NCI-H345 treated with DMSO at 0.1 percent for 48 hours (cell line): ENCODE results near the gene PLAU.
"Not testable (repeated sequence)": the region's sequence is repeated elsewhere in the genome, so short reads cannot be mapped to it uniquely, and the experiment has no call there.

Experiments used
- DNase-seq: peaks from one replicate; lab custom pipeline; 2025; ENCODE audit not compliant: unreplicated experiment; lab: John Stamatoyannopoulos, UW

Gene PLAU

DNA sequence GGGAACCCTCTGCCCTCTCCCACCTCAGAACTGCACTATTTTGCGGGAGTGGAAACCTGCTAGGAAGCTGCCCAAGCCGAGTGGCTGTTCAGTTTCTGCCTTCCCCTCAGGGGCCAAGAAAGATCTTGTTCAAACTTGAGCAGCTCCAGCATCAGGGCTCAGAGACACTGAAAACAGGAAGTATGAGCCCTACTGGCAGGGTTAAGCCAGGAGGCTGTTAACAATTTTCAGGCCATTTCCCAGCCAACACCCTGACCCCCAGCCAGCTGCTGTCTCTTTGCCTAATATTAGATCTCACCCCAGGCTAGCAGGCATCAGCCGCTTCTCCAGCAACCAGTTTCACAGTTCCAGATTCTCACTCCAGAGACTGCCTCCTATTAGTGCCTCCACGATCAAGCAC lies 9.2 kb downstream of the PLAU start:
- no peak for DNase-seq

DNA sequence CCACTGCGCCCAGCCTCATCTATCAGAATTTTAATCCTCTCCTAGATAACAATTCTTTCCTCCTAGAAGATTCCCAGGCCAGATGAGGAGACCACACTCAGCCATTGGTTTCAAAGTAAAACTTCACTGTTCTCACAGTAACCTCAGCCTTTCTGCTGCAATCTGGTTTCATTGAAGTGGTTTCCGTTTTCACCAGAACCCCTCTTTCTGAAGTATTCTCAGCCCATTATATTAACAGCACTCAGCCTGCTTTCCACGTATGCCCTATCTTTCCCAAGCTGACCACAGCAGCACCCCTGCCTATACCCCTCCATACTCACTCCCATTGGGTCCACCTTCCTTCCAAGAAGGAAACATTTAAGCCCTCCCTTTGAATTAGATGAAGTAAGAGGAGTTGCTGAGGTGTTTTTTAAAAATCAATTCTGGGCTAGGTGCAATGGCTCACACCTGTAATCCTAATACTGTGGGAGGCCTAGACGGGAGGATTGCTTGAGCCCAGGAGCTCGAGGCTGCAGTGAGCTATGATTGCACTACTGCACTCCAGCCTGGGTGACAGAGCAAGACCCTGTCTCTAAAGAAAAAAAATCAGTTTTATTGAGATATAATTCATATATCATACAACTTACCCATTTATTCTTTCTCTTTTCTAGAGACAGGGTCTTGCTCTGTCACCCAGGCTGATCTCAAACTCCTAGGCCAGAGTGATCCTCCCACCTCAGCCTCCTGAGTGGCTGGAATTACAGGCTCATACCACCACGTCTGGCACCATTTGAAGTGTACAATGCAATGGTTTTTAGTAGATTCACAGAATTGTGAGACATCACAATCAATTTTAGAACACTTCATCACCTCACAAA lies 11.3 kb downstream of the PLAU start:
- DNase-seq = no peak

DNA sequence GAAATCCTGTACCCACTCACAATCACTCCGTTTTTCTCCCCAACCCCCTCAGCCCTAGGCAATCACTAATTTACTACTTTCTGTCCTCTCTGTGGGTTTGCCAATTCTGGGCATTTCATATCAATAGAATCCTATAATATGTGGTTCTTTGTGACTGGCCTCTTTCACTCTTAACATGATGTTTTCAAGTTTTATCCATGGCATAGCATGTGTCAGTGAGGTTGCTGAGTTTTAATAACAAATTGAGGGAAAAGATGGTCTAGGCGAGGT lies 11.9 kb downstream of the PLAU start:
- DNase-seq = no peak

DNA sequence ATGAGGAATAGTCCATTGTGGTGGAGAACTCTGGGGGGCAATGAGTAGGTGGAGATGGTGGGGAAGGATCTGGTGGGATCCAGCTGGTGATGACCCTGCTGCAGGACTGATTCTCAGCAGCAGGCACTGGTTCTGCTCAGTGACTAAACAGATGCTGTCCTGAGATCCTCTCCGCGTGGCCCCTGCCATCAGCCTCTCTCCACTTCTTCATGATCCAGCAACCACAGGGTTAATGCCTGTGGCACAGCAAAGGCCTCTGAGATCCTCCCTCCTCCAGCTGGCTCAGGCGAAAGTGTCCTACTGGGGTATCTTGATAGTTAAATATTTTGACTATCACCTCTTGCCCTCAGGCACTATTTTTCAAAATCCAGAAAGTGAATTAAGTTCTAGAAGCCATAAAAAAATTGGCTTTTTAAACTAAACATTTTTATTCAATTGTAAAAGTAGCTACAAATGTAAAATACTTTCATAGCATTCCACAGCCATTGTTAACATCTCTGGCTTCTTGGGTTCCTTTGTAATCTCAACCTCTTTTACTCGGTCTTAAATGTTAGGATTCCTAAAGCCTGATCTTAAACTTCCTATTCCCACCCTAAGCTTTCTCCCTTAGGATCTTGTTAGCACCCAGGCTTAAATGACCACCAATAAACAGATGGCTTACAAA lies 13.1 kb downstream of the PLAU start:
- no peak for DNase-seq

DNA sequence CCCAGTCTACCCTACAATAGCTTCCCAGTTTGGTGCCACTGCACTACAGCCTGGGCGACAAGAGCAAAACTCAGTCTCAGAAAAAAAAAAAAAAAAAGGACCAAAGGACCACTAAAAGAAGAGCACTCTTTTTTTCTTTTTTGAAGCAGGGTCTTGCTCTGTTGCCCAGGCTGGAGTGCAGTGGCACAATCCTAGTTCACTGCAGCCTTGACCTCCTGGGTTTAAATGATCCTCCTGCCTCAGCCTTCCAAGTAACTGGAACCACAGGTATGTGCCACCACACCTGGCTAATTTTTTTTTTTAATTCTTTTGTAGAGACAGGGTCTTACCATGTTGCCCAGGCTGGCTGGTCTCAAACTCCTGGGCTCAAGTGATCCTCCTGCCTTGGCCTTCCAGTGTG lies 14.0 kb downstream of the PLAU start:
- no peak for DNase-seq

GRCh38 chr10:73925539-73925938 lies 14.6 kb downstream of the PLAU start:
- no peak for DNase-seq

DNA sequence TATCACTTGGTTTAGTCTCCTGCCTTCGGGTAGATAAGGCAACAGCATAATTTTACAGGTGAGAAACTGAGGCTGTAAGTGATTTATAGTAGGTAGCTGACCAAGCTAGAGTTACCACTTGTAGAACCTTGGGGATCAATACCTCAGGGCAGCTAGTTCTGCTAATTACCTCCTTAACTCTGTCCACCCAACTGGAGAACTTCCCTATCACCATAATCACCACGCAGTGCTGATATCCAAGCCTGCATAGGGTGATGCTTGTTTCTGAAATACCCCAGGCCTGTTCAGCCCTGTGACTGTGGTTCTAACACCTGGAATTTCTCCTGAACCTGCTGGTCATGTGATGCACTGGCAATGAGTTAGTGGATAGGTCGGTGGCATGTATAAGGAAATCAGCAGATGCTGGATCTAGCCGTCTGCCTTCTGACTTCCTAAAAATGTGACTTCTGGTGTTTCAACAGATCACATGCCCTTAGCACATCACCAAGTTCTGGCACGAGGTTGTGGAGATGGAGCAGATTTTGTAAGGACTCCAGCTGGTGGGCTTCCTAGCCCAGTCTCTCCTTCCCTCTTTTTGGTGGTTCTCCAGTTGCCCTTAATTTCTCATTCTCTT lies 15.3 kb downstream of the PLAU start:
- DNase-seq = no peak

GRCh38 chr10:73930630-73931327 lies 19.8 kb downstream of the PLAU start:
- DNase-seq = not testable (repeated sequence)

GRCh38 chr10:73931767-73932619 lies 21.1 kb downstream of the PLAU start:
- DNase-seq = no peak

- DNase-seq = no peak
Observed at GRCh38 chr10:73932620-73933112, 21.7 kb downstream of the PLAU start.

DNA sequence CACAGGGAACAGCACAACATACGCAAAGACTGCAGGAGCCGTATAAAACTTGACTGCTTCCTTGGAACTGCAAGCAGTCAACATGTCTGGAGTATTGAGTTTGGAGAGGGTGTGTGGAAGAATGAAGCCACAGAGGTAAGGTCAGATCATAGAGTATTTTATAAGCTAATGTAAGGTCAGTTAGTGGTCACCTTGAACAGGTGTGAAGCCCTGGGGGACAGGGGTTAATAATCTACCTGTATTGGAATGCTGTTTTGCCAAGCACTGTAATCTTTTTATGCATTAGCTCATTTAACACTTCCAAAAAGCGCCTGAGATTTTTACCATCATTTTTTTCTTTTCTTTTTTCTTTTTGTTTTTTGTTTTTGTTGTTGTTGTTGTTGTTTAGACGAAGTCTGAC lies 23.1 kb downstream of the PLAU start:
- no peak for DNase-seq

DNA sequence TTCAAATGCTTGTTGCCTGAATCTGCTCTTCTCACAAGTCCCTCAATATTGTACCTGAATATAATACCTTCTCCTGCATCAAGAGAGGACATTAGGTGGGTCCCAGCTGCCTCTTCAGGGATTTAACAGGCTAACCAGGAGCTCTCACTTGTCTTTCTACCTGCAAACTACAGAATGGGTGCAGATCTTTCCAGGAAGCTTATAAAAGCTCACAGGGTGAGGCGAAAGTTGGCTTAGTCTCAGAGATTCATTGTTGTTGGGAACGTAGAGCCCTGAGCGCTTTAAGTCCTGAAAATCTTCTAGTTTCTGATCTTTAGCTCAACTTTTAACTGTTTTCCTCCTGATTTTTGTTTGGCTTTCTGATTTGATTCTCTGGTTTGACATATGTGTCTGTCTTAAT lies 25.0 kb downstream of the PLAU start:
- DNase-seq = no peak

DNA sequence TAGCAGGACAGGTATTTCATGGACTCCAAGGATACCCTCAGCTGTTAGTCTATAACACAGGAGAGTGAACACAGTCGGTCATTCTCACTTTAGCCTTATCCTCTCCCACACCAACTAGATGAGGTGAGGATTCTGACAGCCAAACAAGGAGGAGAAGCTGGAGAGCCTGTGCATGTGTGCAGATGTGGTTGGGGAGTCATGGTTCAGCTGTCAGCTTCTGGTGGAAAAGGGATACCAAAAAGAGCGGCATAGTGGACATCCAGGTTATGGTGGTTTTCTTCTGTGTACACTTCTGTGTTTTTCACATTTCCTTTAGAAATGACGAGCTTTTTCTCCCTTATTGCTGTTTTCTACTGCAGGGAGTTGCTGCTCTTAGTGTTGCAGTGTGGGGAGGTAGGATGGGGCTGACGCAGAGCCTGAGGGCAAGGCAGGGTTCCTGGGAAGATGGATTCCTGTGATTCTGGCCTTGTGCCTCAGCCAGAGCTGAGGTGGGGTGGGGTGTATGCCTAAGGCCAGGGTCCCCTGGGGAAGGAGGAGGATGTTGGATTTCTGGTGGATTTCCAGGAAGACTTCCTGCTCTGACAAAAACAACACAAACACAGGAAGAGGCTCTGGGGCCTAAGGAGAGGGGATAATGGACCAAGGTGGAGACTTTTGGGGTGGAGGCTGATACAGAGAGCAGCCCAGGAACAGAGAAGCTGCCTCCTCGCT lies 26.6 kb downstream of the PLAU start:
- no peak for DNase-seq

DNA sequence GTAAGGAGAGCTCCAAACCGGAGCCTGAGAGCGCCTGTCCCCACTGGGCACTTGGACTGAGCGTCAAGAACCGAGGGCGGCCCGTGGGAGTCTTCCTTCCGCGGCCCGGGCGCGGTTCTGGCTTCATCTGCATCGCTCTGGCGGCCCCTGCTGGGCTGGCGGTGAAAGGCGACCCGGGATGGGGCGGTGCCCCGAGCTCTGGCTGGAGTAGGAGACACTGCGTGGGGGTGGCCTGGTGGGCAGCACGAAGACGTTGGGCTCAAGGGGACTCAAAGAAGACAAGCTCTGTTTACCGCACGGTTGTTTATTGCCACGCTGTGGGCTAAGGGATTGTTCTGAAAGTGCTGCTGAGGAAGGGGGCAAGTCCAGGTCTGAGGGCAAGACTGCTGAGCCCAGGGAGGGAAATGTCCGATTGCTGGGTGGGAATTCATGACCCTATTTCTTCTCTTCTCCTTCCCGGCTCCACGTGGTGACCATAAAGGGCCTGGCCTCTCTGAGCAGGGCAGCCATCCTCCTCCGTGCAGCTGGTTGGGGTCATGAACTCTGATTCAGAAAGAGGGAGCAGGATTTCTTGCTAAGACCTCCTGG lies 29.8 kb downstream of the PLAU start:
- peak; percentile 14 for DNase-seq

GRCh38 chr10:73941300-73941699 lies 30.4 kb downstream of the PLAU start:
- no peak for DNase-seq

GRCh38 chr10:73944356-73945100 lies 33.6 kb downstream of the PLAU start:
- no peak for DNase-seq

- DNase-seq = no peak
Observed at GRCh38 chr10:73946253-73947145, 35.6 kb downstream of the PLAU start.
